HUES6 (cell line): ENCODE data around the gene GNRHR.
"Not testable (repeated sequence)": the region's sequence is repeated elsewhere in the genome, so short reads cannot be mapped to it uniquely, and the experiment has no call there.

Experiments
- H3K27ac ChIP-seq: 2 replicates; pipeline ENCODE4 v1.7.0; 2013; ENCODE audit warnings: low read depth, mild to moderate bottlenecking, low read length, inconsistent platforms
- H3K27me3 ChIP-seq: 2 replicates; pipeline ENCODE4 v1.6.1; 2013; ENCODE audit warnings: low read length; ENCODE audit not compliant: control insufficient read depth, insufficient read depth
- H3K36me3 ChIP-seq: 2 replicates; pipeline ENCODE4 v1.6.1; 2013; ENCODE audit warnings: low read length; ENCODE audit not compliant: control insufficient read depth, insufficient read depth
- H3K4me1 ChIP-seq: 2 replicates; pipeline ENCODE4 v1.6.1; 2013; ENCODE audit warnings: low read length; ENCODE audit not compliant: control insufficient read depth, insufficient read depth
- H3K4me3 ChIP-seq: 2 replicates; pipeline ENCODE4 v1.5.1; 2013; ENCODE audit warnings: low read depth, low read length
- H3K9ac ChIP-seq: one replicate; pipeline ENCODE4 v1.6.1; 2013; ENCODE audit warnings: mild to moderate bottlenecking, low read length
- H3K9me3 ChIP-seq: 2 replicates; pipeline ENCODE4 v1.6.1; 2013; ENCODE audit warnings: low read depth, low read length; ENCODE audit not compliant: control insufficient read depth, insufficient read depth

The GNRHR gene

DNA sequence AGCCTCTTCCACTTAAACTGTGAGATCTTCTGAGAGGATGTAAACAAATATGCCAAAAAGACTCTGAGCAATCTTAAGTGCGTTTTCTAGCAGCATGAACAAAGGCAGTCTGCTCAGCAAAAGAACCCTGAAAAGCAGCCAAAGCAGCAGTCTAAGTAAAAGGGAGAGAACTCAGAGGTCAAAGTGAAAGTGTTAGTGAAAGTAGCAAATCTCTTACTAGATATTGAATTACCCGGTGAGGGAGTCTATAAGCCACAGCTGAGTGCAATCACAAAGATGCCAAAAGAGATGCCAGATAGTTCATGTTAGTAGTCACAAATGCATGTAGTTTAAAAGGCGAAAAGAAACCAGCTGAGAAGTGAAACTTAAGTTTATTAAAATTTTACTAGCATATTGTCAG is 7.9 kb upstream of the GNRHR start:
- Histone ChIP-seq H3K4me3 (no peak overlapping the region), H3K27me3 (no peaks in the 10 kb centered on the region), H3K4me1 (peaks cover 4% of the 10 kb centered on the region; the same call in 1 of the 2 replicates), H3K9ac (no peak overlapping the region), H3K27ac (no peak overlapping the region), H3K9me3 (no peaks in the 10 kb centered on the region), H3K36me3 (no peaks in the 10 kb centered on the region)

DNA sequence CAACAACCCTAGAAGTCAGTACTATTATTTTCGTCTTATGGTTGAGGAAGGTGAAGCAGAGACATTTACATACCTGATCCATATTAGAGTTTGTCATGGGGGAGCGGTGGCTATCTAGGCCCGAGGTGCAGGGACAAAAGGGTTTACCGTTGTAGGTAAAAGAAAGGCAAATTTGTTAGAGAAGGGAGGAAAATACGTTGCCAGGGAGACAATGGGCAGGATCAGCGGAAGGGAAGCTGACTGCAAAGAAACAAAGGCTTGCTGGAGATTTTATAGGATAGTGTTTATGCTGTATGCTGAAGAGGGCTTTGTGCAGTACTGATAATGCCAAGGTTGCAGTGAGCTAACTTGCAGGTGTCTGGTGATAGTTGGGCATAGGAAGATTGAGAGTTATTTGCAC is 2.8 kb upstream of the GNRHR start:
- not testable (repeated sequence) for H3K9me3 ChIP-seq, H3K4me1 ChIP-seq, H3K4me3 ChIP-seq, H3K27ac ChIP-seq, H3K9ac ChIP-seq, H3K36me3 ChIP-seq, H3K27me3 ChIP-seq

DNA sequence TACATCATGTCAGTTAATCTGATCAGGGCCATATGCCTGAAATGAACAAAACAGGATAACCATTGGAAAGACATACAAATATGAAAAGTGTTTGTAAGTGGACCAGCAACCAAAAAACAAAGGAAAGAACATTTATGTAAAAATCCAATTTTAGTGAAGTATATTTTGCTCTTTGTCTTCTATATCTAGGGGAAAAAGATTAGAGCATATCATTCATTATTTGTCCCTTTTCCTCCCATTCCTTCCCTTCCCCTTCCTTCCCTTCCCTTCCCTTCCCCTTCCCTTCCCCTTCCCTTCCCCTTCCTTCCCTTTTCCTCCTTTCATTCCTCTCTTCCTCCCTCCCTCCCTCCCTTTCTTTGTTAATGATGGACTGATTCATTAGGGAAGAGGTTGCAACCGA is 1.8 kb upstream of the GNRHR start:
- H3K36me3 ChIP-seq, result no peaks in the 10 kb centered on the region
- H3K27me3 ChIP-seq, result no peaks in the 10 kb centered on the region
- H3K4me1 ChIP-seq, result peaks cover 11% of the 10 kb centered on the region; the same call in 1 of the 2 replicates
- no peak overlapping the region for H3K27ac ChIP-seq
- H3K9me3 ChIP-seq, result no peaks in the 10 kb centered on the region
- no peak overlapping the region for H3K4me3 ChIP-seq
- no peak overlapping the region for H3K9ac ChIP-seq

DNA sequence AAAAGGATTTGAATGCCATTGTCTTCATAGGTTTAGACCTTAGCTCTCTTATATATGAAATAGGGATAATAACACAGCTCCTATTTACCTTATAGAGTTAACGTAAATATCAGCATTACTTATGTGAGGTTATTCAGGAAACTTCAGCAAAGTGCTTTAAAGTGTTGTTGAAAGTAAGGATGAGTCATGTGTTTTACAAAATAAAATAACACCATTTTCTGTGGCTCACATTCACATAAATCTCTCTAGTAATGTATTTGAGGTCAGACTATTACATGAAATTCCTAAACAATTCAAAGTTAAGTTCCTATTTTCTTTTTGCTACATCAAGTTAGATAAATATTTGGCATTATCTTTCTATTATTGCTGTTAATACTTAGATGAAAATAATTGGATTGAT is 2.9 kb downstream of the GNRHR start:
- H3K36me3 ChIP-seq, result no peaks in the 10 kb centered on the region

DNA sequence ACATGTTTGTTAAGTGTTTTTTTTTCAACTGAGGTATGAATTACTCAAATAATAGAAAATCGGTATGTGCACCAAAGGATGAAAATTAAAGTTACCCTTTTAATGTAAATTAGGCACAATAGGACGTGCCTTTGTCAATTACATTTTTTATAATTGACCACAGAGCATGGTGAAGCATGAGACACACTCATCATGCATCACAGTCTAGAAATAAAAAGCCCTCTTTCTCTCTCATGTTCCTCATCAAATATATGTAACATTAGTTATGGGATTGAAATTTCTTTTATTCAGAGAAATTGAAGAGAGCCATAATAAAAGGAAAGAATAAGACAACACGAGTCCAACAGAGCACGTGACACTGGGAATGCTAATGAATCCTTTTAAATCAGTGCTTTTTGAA is 3.5 kb downstream of the GNRHR start:
- H3K9me3 ChIP-seq, result no peaks in the 10 kb centered on the region
- no peak overlapping the region for H3K9ac ChIP-seq
- no peaks in the 10 kb centered on the region for H3K27me3 ChIP-seq
- H3K4me3 ChIP-seq, result no peak overlapping the region
- no peak overlapping the region for H3K27ac ChIP-seq
- no peaks in the 10 kb centered on the region for H3K36me3 ChIP-seq
- H3K4me1 ChIP-seq, result 0 out of 2 replicates have a peak, but pooled peaks cover 6% of the 10 kb centered on the region

More for the DNA sequence above, 2.9 kb downstream of the GNRHR start:
- 0 out of 2 replicates have a peak, but pooled peaks cover 6% of the 10 kb centered on the region for H3K4me1 ChIP-seq
- no peak overlapping the region for H3K4me3 ChIP-seq
- no peaks in the 10 kb centered on the region for H3K9me3 ChIP-seq
- H3K27me3 ChIP-seq, result no peaks in the 10 kb centered on the region
- H3K9ac ChIP-seq, result no peak overlapping the region
- no peak overlapping the region for H3K27ac ChIP-seq

DNA sequence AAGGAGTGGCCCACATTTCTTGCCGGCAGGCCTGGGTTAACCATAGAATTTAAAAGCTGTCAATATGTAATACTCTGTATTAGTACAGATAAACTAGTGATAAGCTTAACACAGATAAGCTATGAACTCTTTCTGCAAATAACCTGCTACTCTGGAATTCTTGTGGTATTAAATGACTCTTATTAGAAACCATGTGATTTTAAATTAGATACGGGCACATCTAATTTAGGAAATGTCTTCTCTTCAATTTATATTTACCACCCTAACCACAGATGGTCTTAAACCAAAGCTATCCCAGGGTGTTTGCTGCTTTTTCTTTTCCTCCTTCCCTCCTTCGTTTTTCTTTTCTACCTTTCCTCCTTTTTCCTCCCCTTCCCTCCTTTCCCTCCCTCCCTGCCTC is 4.9 kb downstream of the GNRHR start:
- Histone ChIP-seq H3K27ac (no peak overlapping the region), H3K9ac (no peak overlapping the region), H3K4me3 (no peak overlapping the region), H3K36me3 (no peaks in the 10 kb centered on the region), H3K4me1 (0 out of 2 replicates have a peak, but pooled peaks cover 6% of the 10 kb centered on the region), H3K27me3 (no peaks in the 10 kb centered on the region), H3K9me3 (no peaks in the 10 kb centered on the region)

DNA sequence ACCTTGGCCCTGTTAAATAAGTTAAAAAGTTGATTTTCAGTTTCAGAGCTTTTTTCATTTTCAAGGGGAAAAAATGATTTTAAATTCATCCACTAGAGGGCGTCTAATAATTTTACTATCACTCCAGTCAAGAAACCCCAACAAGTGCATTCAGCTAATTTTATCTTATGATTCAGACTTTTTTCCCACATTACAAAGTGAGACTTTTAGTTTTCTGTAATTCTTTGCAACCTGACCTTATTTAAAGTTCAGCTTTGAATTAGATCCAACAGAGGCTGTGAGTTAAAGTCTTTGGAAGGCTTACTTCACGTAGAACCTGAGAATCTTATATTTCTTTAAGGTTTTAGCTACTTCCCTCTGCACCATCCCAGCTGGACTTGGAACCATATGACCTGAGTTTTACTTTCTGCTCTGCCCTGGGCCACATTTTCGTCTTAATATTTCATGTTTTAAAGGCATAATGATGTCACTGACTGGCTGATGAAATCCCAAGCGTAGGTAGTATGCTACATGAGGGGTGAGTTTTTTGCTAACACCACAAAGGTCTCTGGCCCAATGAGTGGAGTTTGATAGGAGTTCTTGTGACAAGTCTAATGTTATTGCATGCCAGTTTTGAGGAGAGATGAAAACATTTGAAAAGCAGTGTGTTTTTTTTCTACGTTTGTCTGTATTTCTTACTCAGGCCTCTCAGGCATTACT is 7.2 kb downstream of the GNRHR start:
- H3K4me1 ChIP-seq, result 0 out of 2 replicates have a peak, but pooled peaks cover 6% of the 10 kb centered on the region
- H3K36me3 ChIP-seq, result no peaks in the 10 kb centered on the region
- no peak overlapping the region for H3K9ac ChIP-seq
- H3K27ac ChIP-seq, result no peak overlapping the region
- H3K4me3 ChIP-seq, result no peak overlapping the region
- H3K9me3 ChIP-seq, result no peaks in the 10 kb centered on the region
- H3K27me3 ChIP-seq, result no peaks in the 10 kb centered on the region

DNA sequence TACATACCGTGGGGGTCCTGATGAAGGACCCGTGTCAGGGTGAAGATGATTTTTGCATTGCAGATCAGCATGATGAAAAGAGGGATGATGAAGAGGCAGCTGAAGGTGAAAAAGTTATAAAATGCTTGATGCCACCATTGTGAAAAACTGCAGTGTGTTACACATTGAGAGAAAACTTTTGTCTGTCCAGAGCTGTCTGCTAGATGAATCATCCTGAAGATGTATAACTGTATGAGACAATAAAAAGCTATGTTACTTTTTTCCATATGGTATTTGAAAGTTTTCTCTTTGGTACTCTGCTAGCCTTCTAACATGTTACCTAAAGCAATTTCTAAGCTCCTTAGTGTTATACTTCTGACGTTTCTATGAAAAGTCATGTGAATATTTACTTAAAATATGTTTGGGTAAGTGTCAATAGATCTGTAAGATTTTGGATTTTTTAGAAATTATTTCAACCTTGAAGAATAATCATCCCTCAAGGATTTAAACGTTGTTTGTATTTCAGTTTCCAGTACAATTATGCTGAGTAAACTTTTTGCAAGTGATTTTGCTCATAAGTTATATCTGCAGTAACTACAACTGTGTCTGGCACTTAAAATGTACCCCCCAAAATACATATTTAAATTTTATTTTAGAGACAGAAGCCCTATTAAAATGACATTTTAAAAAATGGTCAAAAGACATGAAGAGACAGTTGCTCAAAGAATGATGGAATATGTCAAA is 9.5 kb downstream of the GNRHR start:
- no peak overlapping the region for H3K9ac ChIP-seq

DNA sequence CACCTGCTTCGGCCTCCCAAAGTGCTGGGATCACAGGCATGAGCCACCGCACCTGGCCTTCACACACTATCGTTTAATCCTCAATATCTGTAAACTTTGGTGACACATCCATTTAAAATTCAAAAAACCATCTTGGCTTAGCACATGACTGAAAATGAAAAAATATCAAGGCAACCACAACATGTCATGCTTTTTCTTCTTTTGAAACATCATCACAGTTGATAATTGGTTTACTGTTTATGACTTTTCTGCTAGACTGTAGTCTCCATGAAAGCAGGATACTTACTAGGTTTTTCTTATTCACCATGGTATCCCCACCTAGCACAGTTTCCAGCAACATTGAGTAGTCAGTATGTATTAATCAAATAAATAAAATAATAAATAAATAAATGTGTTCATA is 11.0 kb downstream of the GNRHR start:
- Histone ChIP-seq H3K4me1 (no peaks in the 10 kb centered on the region), H3K27me3 (no peaks in the 10 kb centered on the region), H3K9ac (no peak overlapping the region), H3K4me3 (no peak overlapping the region), H3K27ac (no peak overlapping the region), H3K36me3 (no peaks in the 10 kb centered on the region), H3K9me3 (no peaks in the 10 kb centered on the region)

More for the DNA sequence above, 9.5 kb downstream of the GNRHR start:
- no peaks in the 10 kb centered on the region for H3K36me3 ChIP-seq
- no peaks in the 10 kb centered on the region for H3K27me3 ChIP-seq
- no peaks in the 10 kb centered on the region for H3K4me1 ChIP-seq
- H3K9me3 ChIP-seq, result no peaks in the 10 kb centered on the region
- no peak overlapping the region for H3K4me3 ChIP-seq
- no peak overlapping the region for H3K27ac ChIP-seq

DNA sequence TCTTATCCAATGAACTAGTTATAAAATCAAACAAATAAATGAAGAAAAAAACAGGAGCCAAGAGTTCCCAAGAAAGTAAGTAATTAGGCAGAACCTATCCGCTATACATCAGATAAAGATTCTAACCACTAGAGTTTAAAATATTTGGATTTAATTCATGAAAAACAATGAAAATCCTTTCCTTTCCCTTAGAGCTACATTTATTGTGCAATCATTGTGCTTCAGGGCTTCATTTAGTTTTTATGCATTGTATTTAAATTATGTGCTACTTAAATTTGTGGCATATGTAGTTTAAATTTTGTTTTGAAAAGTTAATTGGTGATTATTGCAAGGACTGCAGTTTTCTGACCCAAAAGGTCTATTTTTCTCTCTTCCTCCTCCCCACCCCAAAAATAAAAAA is 17.9 kb downstream of the GNRHR start:
- H3K9ac ChIP-seq, result no peak overlapping the region
- no peaks in the 10 kb centered on the region for H3K4me1 ChIP-seq
- H3K36me3 ChIP-seq, result no peaks in the 10 kb centered on the region
- no peak overlapping the region for H3K4me3 ChIP-seq
- no peak overlapping the region for H3K27ac ChIP-seq
- no peaks in the 10 kb centered on the region for H3K9me3 ChIP-seq
- no peaks in the 10 kb centered on the region for H3K27me3 ChIP-seq

DNA sequence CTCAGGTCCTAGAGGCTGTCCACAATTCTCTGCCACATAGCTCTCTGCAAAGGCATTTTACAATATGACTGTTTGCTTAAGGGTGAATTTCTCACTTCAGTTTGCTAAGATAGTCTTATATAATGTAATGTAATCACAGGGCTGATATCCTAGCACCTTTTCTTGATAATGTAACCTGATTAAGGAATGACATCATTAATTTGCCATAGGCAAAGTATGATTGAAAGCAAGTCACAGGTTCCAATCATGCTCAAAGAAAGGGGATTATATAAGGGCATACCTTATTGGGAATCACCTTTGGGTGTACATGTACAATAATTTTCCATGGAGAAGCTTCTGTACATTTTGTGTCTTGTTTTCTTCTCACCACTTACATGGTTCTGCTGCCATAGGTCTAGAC is 18.9 kb downstream of the GNRHR start:
- Histone ChIP-seq H3K27me3 (no peaks in the 10 kb centered on the region), H3K36me3 (no peaks in the 10 kb centered on the region), H3K27ac (no peak overlapping the region), H3K4me1 (no peaks in the 10 kb centered on the region), H3K4me3 (no peak overlapping the region), H3K9me3 (no peaks in the 10 kb centered on the region), H3K9ac (no peak overlapping the region)
